WTC11 (cell line): ENCODE results near the gene HOXC5.
"Not testable (repeated sequence)": the region's sequence is repeated elsewhere in the genome, so short reads cannot be mapped to it uniquely, and the experiment has no call there.

Experiments
- CREB1 ChIP-seq: sonication (generic); formaldehyde crosslinking; IDR thresholded peaks from 2 replicates; pipeline ENCODE4 v1.8.0; 2023; ENCODE audit warnings: mild to moderate bottlenecking, missing genetic modification reagents
- CREM ChIP-seq: sonication (generic); formaldehyde crosslinking; IDR thresholded peaks from 2 replicates; pipeline ENCODE4 v1.8.1; 2022; ENCODE audit warnings: mild to moderate bottlenecking, missing genetic modification reagents, moderate library complexity
- CTCF ChIP-seq: fragments of 200-600 bp; IDR thresholded peaks from 2 replicates; pipeline ENCODE4 v1.8.0; 2022; ENCODE audit warnings: antibody characterized with exemption
- ETV6 ChIP-seq: sonication (generic); formaldehyde crosslinking; IDR thresholded peaks from 2 replicates; pipeline ENCODE4 v1.8.1; 2022; ENCODE audit warnings: mild to moderate bottlenecking, missing genetic modification reagents
- MAX ChIP-seq: sonication (generic); formaldehyde crosslinking; IDR thresholded peaks from 2 replicates; pipeline ENCODE4 v1.8.0; 2022; ENCODE audit warnings: mild to moderate bottlenecking, missing genetic modification reagents
- MLX ChIP-seq: sonication (generic); formaldehyde crosslinking; IDR thresholded peaks from 2 replicates; pipeline ENCODE4 v1.8.1; 2023; ENCODE audit warnings: mild to moderate bottlenecking, missing genetic modification reagents, moderate library complexity
- NFYB ChIP-seq: sonication (generic); formaldehyde crosslinking; conservative IDR thresholded peaks from 2 replicates; pipeline ENCODE4 v1.8.0; 2022; ENCODE audit warnings: low read depth, missing genetic modification reagents
- TP53 ChIP-seq: sonication (generic); formaldehyde crosslinking; IDR thresholded peaks from 2 replicates; pipeline ENCODE4 v1.8.1; 2023; ENCODE audit warnings: mild to moderate bottlenecking, missing genetic modification reagents
- ZNF317 ChIP-seq: sonication (generic); formaldehyde crosslinking; IDR thresholded peaks from 2 replicates; pipeline ENCODE4 v1.8.1; 2023; ENCODE audit warnings: low read depth, mild to moderate bottlenecking, moderate library complexity, missing genetic modification reagents, borderline replicate concordance
- TF ChIP-seq, protein P1 (sequence below): sonication (generic); formaldehyde crosslinking; IDR thresholded peaks from 2 replicates; pipeline ENCODE4 v1.8.1; 2023; ENCODE audit warnings: mild to moderate bottlenecking, missing genetic modification reagents, moderate library complexity
- TF ChIP-seq, protein P2 (sequence below): sonication (generic); formaldehyde crosslinking; conservative IDR thresholded peaks from 2 replicates; pipeline ENCODE4 v1.8.1; 2023; ENCODE audit warnings: mild to moderate bottlenecking, low read depth, missing genetic modification reagents, moderate library complexity

GRCh38 chr12:54077843-54078242 is 45.0 kb downstream of the HOXC5 start:
- TF ChIP-seq ZNF317 (CRISPR knock-in tag); MLX (CRISPR knock-in tag); CREM (CRISPR knock-in tag); CTCF; NFYB; TP53 (CRISPR knock-in tag); MAX (CRISPR knock-in tag); ETV6; CREB1 (CRISPR knock-in tag): not testable (repeated sequence)
- TF ChIP-seq, protein P1, sequence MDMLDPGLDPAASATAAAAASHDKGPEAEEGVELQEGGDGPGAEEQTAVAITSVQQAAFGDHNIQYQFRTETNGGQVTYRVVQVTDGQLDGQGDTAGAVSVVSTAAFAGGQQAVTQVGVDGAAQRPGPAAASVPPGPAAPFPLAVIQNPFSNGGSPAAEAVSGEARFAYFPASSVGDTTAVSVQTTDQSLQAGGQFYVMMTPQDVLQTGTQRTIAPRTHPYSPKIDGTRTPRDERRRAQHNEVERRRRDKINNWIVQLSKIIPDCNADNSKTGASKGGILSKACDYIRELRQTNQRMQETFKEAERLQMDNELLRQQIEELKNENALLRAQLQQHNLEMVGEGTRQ (CRISPR knock-in tag), result not testable (repeated sequence)
- TF ChIP-seq, protein P2, sequence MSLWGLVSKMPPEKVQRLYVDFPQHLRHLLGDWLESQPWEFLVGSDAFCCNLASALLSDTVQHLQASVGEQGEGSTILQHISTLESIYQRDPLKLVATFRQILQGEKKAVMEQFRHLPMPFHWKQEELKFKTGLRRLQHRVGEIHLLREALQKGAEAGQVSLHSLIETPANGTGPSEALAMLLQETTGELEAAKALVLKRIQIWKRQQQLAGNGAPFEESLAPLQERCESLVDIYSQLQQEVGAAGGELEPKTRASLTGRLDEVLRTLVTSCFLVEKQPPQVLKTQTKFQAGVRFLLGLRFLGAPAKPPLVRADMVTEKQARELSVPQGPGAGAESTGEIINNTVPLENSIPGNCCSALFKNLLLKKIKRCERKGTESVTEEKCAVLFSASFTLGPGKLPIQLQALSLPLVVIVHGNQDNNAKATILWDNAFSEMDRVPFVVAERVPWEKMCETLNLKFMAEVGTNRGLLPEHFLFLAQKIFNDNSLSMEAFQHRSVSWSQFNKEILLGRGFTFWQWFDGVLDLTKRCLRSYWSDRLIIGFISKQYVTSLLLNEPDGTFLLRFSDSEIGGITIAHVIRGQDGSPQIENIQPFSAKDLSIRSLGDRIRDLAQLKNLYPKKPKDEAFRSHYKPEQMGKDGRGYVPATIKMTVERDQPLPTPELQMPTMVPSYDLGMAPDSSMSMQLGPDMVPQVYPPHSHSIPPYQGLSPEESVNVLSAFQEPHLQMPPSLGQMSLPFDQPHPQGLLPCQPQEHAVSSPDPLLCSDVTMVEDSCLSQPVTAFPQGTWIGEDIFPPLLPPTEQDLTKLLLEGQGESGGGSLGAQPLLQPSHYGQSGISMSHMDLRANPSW, result not testable (repeated sequence)
